ENCODE measurements around the gene CLASP1. TPM values are rescaled to one million over a fixed set of nuclear protein-coding genes. Genes with fewer than 3 reads are reported as not detected.
"Not testable (repeated sequence)": the region's sequence is repeated elsewhere in the genome, so short reads cannot be mapped to it uniquely, and the experiment has no call there.

The CLASP1 gene
- total and polyA plus RNA-seq, 2 experiments from 2014 or later = 20.1 to 45.9 TPM

GRCh38 chr2:121696410-121696930, 47.2 kb upstream of the CLASP1 start:
- WGBS (ENCODE audit: low lambda C conversion rate, missing lambda C conversion rate) = 88% methylated on average over 7 of the region's 7 CpGs
- no peak for TF ChIP-seq EZH2phosphoT487 (IDR thresholded peaks at IDR 0.05; ENCODE audit: low read depth, severe bottlenecking, unreplicated experiment)
- TF ChIP-seq EZH2 (IDR thresholded peaks at IDR 0.05; ENCODE audit: borderline replicate concordance) = no peak
- TF ChIP-seq CTCF (IDR thresholded peaks at IDR 0.05; ENCODE audit: poor library complexity) = no peak
- no peak overlapping the region for H3K4me2 ChIP-seq
- no peak overlapping the region for H3K4me3 ChIP-seq
- H3K9me2 ChIP-seq (replicated peaks; ENCODE audit: insufficient read depth) = no peaks in the 10 kb centered on the region
- H3K27me3 ChIP-seq = no peaks in the 10 kb centered on the region
- no peak overlapping the region for H2AFZ ChIP-seq
- H3K4me1 ChIP-seq (ENCODE audit: insufficient read depth) = no peaks in the 10 kb centered on the region
- DNase-seq (ENCODE audit: low spot score) = no peak
- H4K20me1 ChIP-seq (ENCODE audit: insufficient read depth, poor library complexity, severe bottlenecking) = no peaks in the 10 kb centered on the region
- no peak overlapping the region for H3K27ac ChIP-seq
- H3K9me3 ChIP-seq (ENCODE audit: low read depth) = no peaks in the 10 kb centered on the region
- H3K79me2 ChIP-seq = no peaks in the 10 kb centered on the region
- no peaks in the 10 kb centered on the region for H3K36me3 ChIP-seq (replicated peaks; ENCODE audit: insufficient read depth, low read depth)

- Histone ChIP-seq H3K27ac (no peak overlapping the region), H3K9me3 (ENCODE audit: low read depth) (no peaks in the 10 kb centered on the region), H3K36me3 (replicated peaks; ENCODE audit: insufficient read depth, low read depth) (no peaks in the 10 kb centered on the region), H3K79me2 (no peaks in the 10 kb centered on the region), H3K27me3 (no peaks in the 10 kb centered on the region), H3K4me3 (no peak overlapping the region), H3K4me1 (ENCODE audit: insufficient read depth) (no peaks in the 10 kb centered on the region), H3K4me2 (no peak overlapping the region), H4K20me1 (ENCODE audit: insufficient read depth, poor library complexity, severe bottlenecking) (no peaks in the 10 kb centered on the region), H3K9me2 (replicated peaks; ENCODE audit: insufficient read depth) (no peaks in the 10 kb centered on the region), H2AFZ (no peak overlapping the region)
- DNase-seq (ENCODE audit: low spot score) = no peak
- TF ChIP-seq EZH2 (IDR thresholded peaks at IDR 0.05; ENCODE audit: borderline replicate concordance) (no peak), CTCF (IDR thresholded peaks at IDR 0.05; ENCODE audit: poor library complexity) (no peak), EZH2phosphoT487 (IDR thresholded peaks at IDR 0.05; ENCODE audit: low read depth, severe bottlenecking, unreplicated experiment) (no peak)
- WGBS (ENCODE audit: low lambda C conversion rate, missing lambda C conversion rate) = 65% methylated on average over 2 of the region's 2 CpGs
Measured at GRCh38 chr2:121695171-121695451, 45.8 kb upstream of the CLASP1 start.

GRCh38 chr2:121694398-121695170, 45.3 kb upstream of the CLASP1 start:
- DNase-seq (ENCODE audit: low spot score) = no peak
- Histone ChIP-seq H3K27ac (no peak overlapping the region), H3K36me3 (replicated peaks; ENCODE audit: insufficient read depth, low read depth) (no peaks in the 10 kb centered on the region), H3K27me3 (no peaks in the 10 kb centered on the region), H2AFZ (no peak overlapping the region), H3K9me3 (ENCODE audit: low read depth) (no peaks in the 10 kb centered on the region), H3K4me1 (ENCODE audit: insufficient read depth) (no peaks in the 10 kb centered on the region), H3K4me2 (no peak overlapping the region), H3K9me2 (replicated peaks; ENCODE audit: insufficient read depth) (no peaks in the 10 kb centered on the region), H3K79me2 (no peaks in the 10 kb centered on the region), H3K4me3 (no peak overlapping the region), H4K20me1 (ENCODE audit: insufficient read depth, poor library complexity, severe bottlenecking) (no peaks in the 10 kb centered on the region)
- WGBS (ENCODE audit: low lambda C conversion rate, missing lambda C conversion rate) = 82% methylated on average over 6 of the region's 6 CpGs
- no peak for TF ChIP-seq CTCF (IDR thresholded peaks at IDR 0.05; ENCODE audit: poor library complexity)
- TF ChIP-seq EZH2phosphoT487 (IDR thresholded peaks at IDR 0.05; ENCODE audit: low read depth, severe bottlenecking, unreplicated experiment) = no peak
- no peak for TF ChIP-seq EZH2 (IDR thresholded peaks at IDR 0.05; ENCODE audit: borderline replicate concordance)

GRCh38 chr2:121690572-121690971, 41.3 kb upstream of the CLASP1 start:
- H3K4me3 ChIP-seq; H4K20me1 ChIP-seq (ENCODE audit: insufficient read depth, poor library complexity, severe bottlenecking); DNase-seq (ENCODE audit: low spot score); H2AFZ ChIP-seq; H3K79me2 ChIP-seq; H3K4me1 ChIP-seq (ENCODE audit: insufficient read depth); H3K9me3 ChIP-seq (ENCODE audit: low read depth); H3K27me3 ChIP-seq; H3K9me2 ChIP-seq (replicated peaks; ENCODE audit: insufficient read depth); H3K36me3 ChIP-seq (replicated peaks; ENCODE audit: insufficient read depth, low read depth); H3K4me2 ChIP-seq; H3K27ac ChIP-seq: not testable (repeated sequence)
- 90% methylated on average over 3 of the region's 3 CpGs for WGBS (ENCODE audit: low lambda C conversion rate, missing lambda C conversion rate)

Measured in hepatocyte (in vitro differentiated cells).